DND-41 (cell line): Measurements from ENCODE around the gene HIVEP1.

Experiments used
- ATAC-seq: fragments of 200-7000 bp; cut with Tn5 transposase; 3 replicates; pipeline ENCODE4 v1.9.1; 2021; ENCODE audit warnings: low read depth; ENCODE audit not compliant: insufficient read depth
- DNase-seq: peaks from one replicate; pipeline ENCODE4 v3.0.0-alpha.2; 2020
- H2AFZ ChIP-seq: 2 replicates; pipeline ENCODE4 v1.6.0; 2012; ENCODE audit warnings: low read depth, low read length
- H3K27ac ChIP-seq: 2 replicates; pipeline ENCODE4 v1.5.1; 2012; ENCODE audit warnings: low read length, inconsistent platforms
- H3K27me3 ChIP-seq: fragments of 200-600 bp; sonication (generic); 2 replicates; pipeline ENCODE4 v1.6.0; 2012; ENCODE audit warnings: low read length, mild to moderate bottlenecking, inconsistent platforms; ENCODE audit not compliant: insufficient read depth, poor library complexity
- H3K36me3 ChIP-seq: 2 replicates; pipeline ENCODE4 v1.5.1; 2012; ENCODE audit warnings: low read length, inconsistent platforms; ENCODE audit not compliant: insufficient read depth
- H3K4me1 ChIP-seq: 2 replicates; pipeline ENCODE4 v1.5.1; 2012; ENCODE audit warnings: mild to moderate bottlenecking, low read length; ENCODE audit not compliant: insufficient read depth
- H3K4me2 ChIP-seq: 2 replicates; pipeline ENCODE4 v1.6.0; 2012; ENCODE audit warnings: mild to moderate bottlenecking, moderate library complexity, low read length, inconsistent platforms; ENCODE audit not compliant: insufficient read depth
- H3K4me3 ChIP-seq, 2 experiments: fragments of 200-600 bp in 1 of 2; shearing (Covaris generic) in 1 of 2; 2 replicates each; pipeline ENCODE4 v1.5.1; 2012 to 2016; ENCODE audit warnings: inconsistent platforms in 2 of 2, low read length in 2 of 2, mild to moderate bottlenecking in 2 of 2, low read depth in 1 of 2, moderate library complexity in 1 of 2
- H3K79me2 ChIP-seq: 2 replicates; pipeline ENCODE4 v1.6.0; 2012; ENCODE audit warnings: low read length, inconsistent platforms; ENCODE audit not compliant: insufficient read depth
- H3K9ac ChIP-seq: 2 replicates; pipeline ENCODE4 v1.6.0; 2012; ENCODE audit warnings: low read depth, mild to moderate bottlenecking, inconsistent platforms, low read length, moderate library complexity
- H3K9me3 ChIP-seq: 2 replicates; pipeline ENCODE4 v1.5.1; 2012; ENCODE audit warnings: low read length, moderate library complexity, mild to moderate bottlenecking, inconsistent platforms; ENCODE audit not compliant: insufficient read depth, severe bottlenecking
- H4K20me1 ChIP-seq: 2 replicates; pipeline ENCODE4 v1.6.0; 2012; ENCODE audit warnings: low read length; ENCODE audit not compliant: insufficient read depth
- EZH2 ChIP-seq: IDR thresholded peaks from 3 replicates; pipeline ENCODE4 v1.6.1; 2012; ENCODE audit warnings: borderline replicate concordance, low read depth, mild to moderate bottlenecking, moderate library complexity, low read length, inconsistent platforms; ENCODE audit not compliant: severe bottlenecking
- TF ChIP-seq, protein P1 (sequence below): IDR thresholded peaks from 2 replicates; pipeline ENCODE4 v1.5.1; 2012; ENCODE audit warnings: borderline replicate concordance, low read length, moderate library complexity, mild to moderate bottlenecking; ENCODE audit not compliant: poor library complexity, severe bottlenecking; ENCODE audit errors: extremely low read depth

Gene HIVEP1

GRCh38 chr6:12170351-12171092, 158.4 kb downstream of the HIVEP1 start:
- Histone ChIP-seq H3K79me2 (no peaks in the 10 kb centered on the region), H4K20me1 (no peaks in the 10 kb centered on the region), H3K4me2 (no peak overlapping the region), H3K4me3 (no peak overlapping the region), H3K27ac (no peak overlapping the region), H3K9me3 (no peaks in the 10 kb centered on the region), H3K27me3 (no peaks in the 10 kb centered on the region), H3K36me3 (no peaks in the 10 kb centered on the region), H2AFZ (no peak overlapping the region), H3K4me1 (no peaks in the 10 kb centered on the region), H3K9ac (no peak overlapping the region)
- ATAC-seq (no peak), DNase-seq (no peak)
- no peak for TF ChIP-seq EZH2
- TF ChIP-seq, protein P1, sequence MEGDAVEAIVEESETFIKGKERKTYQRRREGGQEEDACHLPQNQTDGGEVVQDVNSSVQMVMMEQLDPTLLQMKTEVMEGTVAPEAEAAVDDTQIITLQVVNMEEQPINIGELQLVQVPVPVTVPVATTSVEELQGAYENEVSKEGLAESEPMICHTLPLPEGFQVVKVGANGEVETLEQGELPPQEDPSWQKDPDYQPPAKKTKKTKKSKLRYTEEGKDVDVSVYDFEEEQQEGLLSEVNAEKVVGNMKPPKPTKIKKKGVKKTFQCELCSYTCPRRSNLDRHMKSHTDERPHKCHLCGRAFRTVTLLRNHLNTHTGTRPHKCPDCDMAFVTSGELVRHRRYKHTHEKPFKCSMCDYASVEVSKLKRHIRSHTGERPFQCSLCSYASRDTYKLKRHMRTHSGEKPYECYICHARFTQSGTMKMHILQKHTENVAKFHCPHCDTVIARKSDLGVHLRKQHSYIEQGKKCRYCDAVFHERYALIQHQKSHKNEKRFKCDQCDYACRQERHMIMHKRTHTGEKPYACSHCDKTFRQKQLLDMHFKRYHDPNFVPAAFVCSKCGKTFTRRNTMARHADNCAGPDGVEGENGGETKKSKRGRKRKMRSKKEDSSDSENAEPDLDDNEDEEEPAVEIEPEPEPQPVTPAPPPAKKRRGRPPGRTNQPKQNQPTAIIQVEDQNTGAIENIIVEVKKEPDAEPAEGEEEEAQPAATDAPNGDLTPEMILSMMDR = no peak

GRCh38 chr6:12171717-12172116, 159.6 kb downstream of the HIVEP1 start:
- Histone ChIP-seq H3K4me1 (no peaks in the 10 kb centered on the region), H3K36me3 (no peaks in the 10 kb centered on the region), H3K27ac (no peak overlapping the region), H3K4me3 (no peak overlapping the region), H4K20me1 (no peaks in the 10 kb centered on the region), H3K9me3 (no peaks in the 10 kb centered on the region), H3K9ac (no peak overlapping the region), H3K4me2 (no peak overlapping the region), H2AFZ (no peak overlapping the region), H3K79me2 (no peaks in the 10 kb centered on the region), H3K27me3 (no peaks in the 10 kb centered on the region)
- no peak for TF ChIP-seq EZH2
- TF ChIP-seq, protein P1 = no peak
- ATAC-seq (no peak), DNase-seq (no peak)

- no peaks in the 10 kb centered on the region for H3K36me3 ChIP-seq
- ATAC-seq = no peak
- TF ChIP-seq, protein P1 = no peak
- no peak for TF ChIP-seq EZH2
Observed at GRCh38 chr6:12172572-12172971, 160.5 kb downstream of the HIVEP1 start.

More at GRCh38 chr6:12172572-12172971, 160.5 kb downstream of the HIVEP1 start:
- Histone ChIP-seq H3K9ac (no peak overlapping the region), H3K4me2 (no peak overlapping the region), H3K9me3 (no peaks in the 10 kb centered on the region), H3K27me3 (no peaks in the 10 kb centered on the region), H3K27ac (no peak overlapping the region), H2AFZ (no peak overlapping the region), H3K4me1 (no peaks in the 10 kb centered on the region), H4K20me1 (no peaks in the 10 kb centered on the region), H3K4me3 (no peak overlapping the region), H3K79me2 (no peaks in the 10 kb centered on the region)
- DNase-seq = no peak
